ENCODE data around the gene PHTF2.

DNA sequence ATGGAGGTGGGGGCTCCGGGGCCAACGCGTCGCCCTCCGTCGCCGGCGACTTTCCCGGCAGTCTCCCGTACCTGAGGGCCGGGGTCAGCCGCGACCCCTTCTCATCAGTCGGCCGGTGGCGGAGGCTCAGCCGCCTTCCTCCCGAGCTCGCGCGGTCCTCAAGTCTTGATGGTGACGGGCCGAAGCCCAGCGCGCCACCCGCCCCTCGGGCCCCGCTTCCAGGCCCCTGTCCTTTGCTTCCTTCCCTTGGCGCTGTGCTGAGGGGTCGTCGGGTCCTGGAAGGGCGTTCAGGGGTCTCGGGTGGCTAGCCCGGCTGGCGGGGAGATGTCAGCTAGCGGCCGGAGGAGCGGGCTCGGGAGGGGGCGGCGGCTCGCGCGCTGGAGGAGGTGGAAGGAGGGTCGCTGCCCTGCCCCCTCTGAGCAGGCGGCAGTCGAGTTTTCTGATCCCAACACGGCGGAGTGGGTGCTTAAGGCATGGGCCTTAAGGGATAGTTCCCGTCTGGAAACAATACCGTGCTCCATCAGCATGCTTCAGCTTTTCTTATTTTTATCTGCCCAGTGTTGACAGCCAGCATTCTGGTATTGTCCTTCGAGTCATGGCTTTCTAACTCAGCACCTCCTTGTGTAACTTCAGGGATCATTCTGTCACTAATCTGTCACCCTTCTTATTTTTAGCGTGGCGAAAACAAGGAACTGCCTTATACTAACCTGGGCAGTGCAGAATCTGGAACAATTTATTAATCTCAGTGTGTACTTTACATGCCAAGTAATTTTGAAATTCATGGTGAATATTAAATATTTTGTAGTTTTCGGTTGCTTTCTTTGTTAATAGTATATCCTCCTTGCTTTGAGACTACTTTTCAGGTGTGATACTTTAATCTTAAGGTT, 748 bp downstream of the PHTF2 start:
- TF ChIP-seq, protein P1, sequence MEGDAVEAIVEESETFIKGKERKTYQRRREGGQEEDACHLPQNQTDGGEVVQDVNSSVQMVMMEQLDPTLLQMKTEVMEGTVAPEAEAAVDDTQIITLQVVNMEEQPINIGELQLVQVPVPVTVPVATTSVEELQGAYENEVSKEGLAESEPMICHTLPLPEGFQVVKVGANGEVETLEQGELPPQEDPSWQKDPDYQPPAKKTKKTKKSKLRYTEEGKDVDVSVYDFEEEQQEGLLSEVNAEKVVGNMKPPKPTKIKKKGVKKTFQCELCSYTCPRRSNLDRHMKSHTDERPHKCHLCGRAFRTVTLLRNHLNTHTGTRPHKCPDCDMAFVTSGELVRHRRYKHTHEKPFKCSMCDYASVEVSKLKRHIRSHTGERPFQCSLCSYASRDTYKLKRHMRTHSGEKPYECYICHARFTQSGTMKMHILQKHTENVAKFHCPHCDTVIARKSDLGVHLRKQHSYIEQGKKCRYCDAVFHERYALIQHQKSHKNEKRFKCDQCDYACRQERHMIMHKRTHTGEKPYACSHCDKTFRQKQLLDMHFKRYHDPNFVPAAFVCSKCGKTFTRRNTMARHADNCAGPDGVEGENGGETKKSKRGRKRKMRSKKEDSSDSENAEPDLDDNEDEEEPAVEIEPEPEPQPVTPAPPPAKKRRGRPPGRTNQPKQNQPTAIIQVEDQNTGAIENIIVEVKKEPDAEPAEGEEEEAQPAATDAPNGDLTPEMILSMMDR (IDR thresholded peaks at IDR 0.05), result no peak
- TF ChIP-seq POLR2A (IDR thresholded peaks at IDR 0.05), result no peak
